Right atrium auricular region (tissue), 2 donors: Measurements from ENCODE around the gene ZHX3. TPM values are rescaled to one million over a fixed set of nuclear protein-coding genes. Genes with fewer than 3 reads are reported as not detected.

Experiments used
- DNase-seq: peaks from one replicate; pipeline ENCODE4 v3.0.0-alpha.2; 2019; ENCODE audit warnings: low spot score
- H3K27ac ChIP-seq, 2 donors: fragments of 200-600 bp; sonication (generic); 1 replicate in 1 of 2; 2 replicates in 1 of 2; pipeline ENCODE4 v1.5.1; 2016 to 2019
- H3K27me3 ChIP-seq, 2 donors: fragments of 200-600 bp; sonication (generic); one replicate each; pipeline versions ENCODE4 v1.5.1 to v1.6.0; 2017 to 2019
- H3K36me3 ChIP-seq: fragments of 200-600 bp; sonication (generic); one replicate; pipeline ENCODE4 v1.5.1; 2016
- H3K4me1 ChIP-seq, 2 donors: fragments of 200-600 bp; sonication (generic); one replicate each; pipeline versions ENCODE4 v1.5.1 to v1.6.0; 2017 to 2019
- H3K4me3 ChIP-seq, 2 donors: fragments of 200-600 bp; sonication (generic); 1 replicate in 1 of 2; 2 replicates in 1 of 2; pipeline ENCODE4 v1.5.1; 2017 to 2019; ENCODE audit warnings: mild to moderate bottlenecking in 1 of 2, moderate library complexity in 1 of 2
- H3K9me3 ChIP-seq, 2 donors: fragments of 200-600 bp; sonication (generic); one replicate each; pipeline ENCODE4 v1.5.1; 2019
- CTCF ChIP-seq, 2 donors: fragments of 200-600 bp; sonication (generic); IDR thresholded peaks; one replicate each; pipeline ENCODE4 v1.5.1; 2019; ENCODE audit warnings: antibody characterized with exemption in 2 of 2
- total RNA-seq, 2 donors: library from RNA; depleted of rRNA; stranded (reverse); fragments of >200 nt; gene quantifications; one replicate each; pipeline ENCODE4 v1.1.0, GENCODE V29; 2016

Gene ZHX3
- total RNA-seq, 2 donors from 2014 or later = 23.8 to 25.7 TPM

GRCh38 chr20:41169162-41169690 is 148.3 kb downstream of the ZHX3 start:
- Histone ChIP-seq H3K9me3 (no peaks in the 10 kb centered on the region), H3K4me3 (no peak overlapping the region), H3K36me3 (peaks cover 84% of the 10 kb centered on the region), H3K27ac (peak overlapping the region in 1 of 2 donors; percentile 0), H3K4me1 (peaks cover 0 to 25% of the 10 kb centered on the region in 2 donors), H3K27me3 (no peaks in the 10 kb centered on the region)
- TF ChIP-seq CTCF (IDR thresholded peaks at IDR 0.05) = no peak
- no peak for DNase-seq

GRCh38 chr20:41168281-41169161 is 149.0 kb downstream of the ZHX3 start:
- no peak overlapping the region for H3K4me3 ChIP-seq
- H3K27me3 ChIP-seq = no peaks in the 10 kb centered on the region
- no peak for DNase-seq
- no peaks in the 10 kb centered on the region for H3K9me3 ChIP-seq
- no peak for TF ChIP-seq CTCF (IDR thresholded peaks at IDR 0.05)
- H3K36me3 ChIP-seq = peaks cover 84% of the 10 kb centered on the region
- no peak overlapping the region for H3K27ac ChIP-seq
- peaks cover 0 to 18% of the 10 kb centered on the region in 2 donors for H3K4me1 ChIP-seq

- Histone ChIP-seq H3K36me3 (peaks cover 90% of the 10 kb centered on the region), H3K9me3 (no peaks in the 10 kb centered on the region), H3K27me3 (no peaks in the 10 kb centered on the region), H3K4me1 (peaks cover 0 to 11% of the 10 kb centered on the region in 2 donors), H3K27ac (no peak overlapping the region), H3K4me3 (no peak overlapping the region)
- DNase-seq = no peak
- TF ChIP-seq CTCF (IDR thresholded peaks at IDR 0.05) = no peak
Measured at GRCh38 chr20:41167481-41168253, 149.9 kb downstream of the ZHX3 start.

GRCh38 chr20:41167118-41167470 is 150.4 kb downstream of the ZHX3 start:
- no peak for DNase-seq
- Histone ChIP-seq H3K4me3 (no peak overlapping the region), H3K4me1 (peaks cover 0 to 5% of the 10 kb centered on the region in 2 donors), H3K27me3 (no peaks in the 10 kb centered on the region), H3K9me3 (no peaks in the 10 kb centered on the region), H3K36me3 (peaks cover 95% of the 10 kb centered on the region), H3K27ac (no peak overlapping the region)
- no peak for TF ChIP-seq CTCF (IDR thresholded peaks at IDR 0.05)

GRCh38 chr20:41166201-41167117 is 151.1 kb downstream of the ZHX3 start:
- H3K27ac ChIP-seq = no peak overlapping the region
- no peak for DNase-seq

More at GRCh38 chr20:41166201-41167117, 151.1 kb downstream of the ZHX3 start:
- H3K4me3 ChIP-seq = no peak overlapping the region
- no peak for TF ChIP-seq CTCF (IDR thresholded peaks at IDR 0.05)
- H3K27me3 ChIP-seq = no peaks in the 10 kb centered on the region
- peaks cover 92% of the 10 kb centered on the region for H3K36me3 ChIP-seq
- peaks cover 0 to 5% of the 10 kb centered on the region in 2 donors for H3K4me1 ChIP-seq
- H3K9me3 ChIP-seq = no peaks in the 10 kb centered on the region
